Measurements from ENCODE around the gene CC2D2A. TPM values are rescaled to one million over a fixed set of nuclear protein-coding genes. Genes with fewer than 3 reads are reported as not detected.

Gene CC2D2A
- total and polyA plus RNA-seq, 10 of the 15 experiments (the other 5 are each of a cell fraction or from before 2014, with no cell fraction given): 0.04 to 1.1 (median 0.26) TPM

DNA sequence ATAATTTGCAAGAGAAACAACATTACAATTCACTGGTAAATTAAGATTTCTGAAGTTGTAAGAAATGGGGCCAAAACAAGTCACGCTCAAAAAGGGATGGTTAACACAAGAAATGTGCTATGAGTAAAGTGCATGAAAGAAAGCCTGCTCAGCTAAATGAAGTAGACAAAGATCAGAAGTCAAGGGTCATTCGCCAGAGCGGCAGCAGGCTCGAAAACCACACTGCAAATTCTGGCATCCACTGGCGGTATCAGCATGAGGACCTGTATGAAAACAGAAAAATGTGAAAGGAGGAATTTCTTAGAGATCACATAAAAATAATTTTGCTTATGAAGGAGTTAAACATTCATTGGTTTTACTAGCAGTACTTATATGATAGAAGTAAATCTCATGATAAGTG is 135.9 kb downstream of the CC2D2A start:
- H3K27ac ChIP-seq (ENCODE audit: control insufficient read depth, insufficient read depth): no peak overlapping the region
- no TSS peak for BruUV-seq (replicated peaks)
- in situ Hi-C loops (cut with MboI): no loop called here
- H3K36me3 ChIP-seq (ENCODE audit: control insufficient read depth in 2 of 2, insufficient read depth in 2 of 2, low read length in 1 of 2): peaks cover 0 to 6% of the 10 kb centered on the region in 2 experiments; a peak in 1 of 4 replicates
- no peak overlapping the region for H3K4me3 ChIP-seq
- ChIA-PET CTCF (interaction anchor here (2.2 kb wide), 1 partner anchor 46 kb away, joined by 6 read pairs; no protein-coding TSS in a partner anchor), RAD21 (ENCODE audit: unreplicated experiment) (no interaction called here), SMC1A (ENCODE audit: uncharacterized antibody, unreplicated experiment) (interaction anchor here (1.2 to 2.0 kb wide), 2 partner anchors 8 to 17 kb away, joined by 3 to 6 read pairs; no protein-coding TSS in a partner anchor), POLR2A (no interaction called here)
- H2AFZ ChIP-seq (ENCODE audit: control insufficient read depth, low read depth, low read length): no peak overlapping the region
- FAIRE-seq: no peak
- TF ChIP-seq CREM (IDR thresholded peaks at IDR 0.05; ENCODE audit: low read depth) (no peak), ETV6 (conservative IDR thresholded peaks at IDR 0.05 in 1 of 2, IDR thresholded peaks at IDR 0.05 in 1 of 2; ENCODE audit: borderline replicate concordance in 1 of 2, low read depth in 1 of 2) (no peak), YBX1 (IDR thresholded peaks at IDR 0.05) (no peak), BACH1 (IDR thresholded peaks at IDR 0.05; ENCODE audit: borderline replicate concordance) (no peak), TCF3 (IDR thresholded peaks at IDR 0.05; ENCODE audit: borderline replicate concordance, insufficient read depth, low read depth, low read length) (no peak), CBX3 (IDR thresholded peaks at IDR 0.05; ENCODE audit: borderline replicate concordance, low read depth) (no peak), SMAD1 (IDR thresholded peaks at IDR 0.05; ENCODE audit: low read depth, partially characterized antibody) (no peak), ASH2L (IDR thresholded peaks at IDR 0.05; ENCODE audit: borderline replicate concordance, low read depth) (no peak), WRNIP1 (IDR thresholded peaks at IDR 0.05; ENCODE audit: borderline replicate concordance, low read depth, low read length) (no peak), SUPT20H (IDR thresholded peaks at IDR 0.05; ENCODE audit: borderline replicate concordance, control insufficient read depth, low read depth, low read length) (no peak)
- TF ChIP-seq, protein P1, sequence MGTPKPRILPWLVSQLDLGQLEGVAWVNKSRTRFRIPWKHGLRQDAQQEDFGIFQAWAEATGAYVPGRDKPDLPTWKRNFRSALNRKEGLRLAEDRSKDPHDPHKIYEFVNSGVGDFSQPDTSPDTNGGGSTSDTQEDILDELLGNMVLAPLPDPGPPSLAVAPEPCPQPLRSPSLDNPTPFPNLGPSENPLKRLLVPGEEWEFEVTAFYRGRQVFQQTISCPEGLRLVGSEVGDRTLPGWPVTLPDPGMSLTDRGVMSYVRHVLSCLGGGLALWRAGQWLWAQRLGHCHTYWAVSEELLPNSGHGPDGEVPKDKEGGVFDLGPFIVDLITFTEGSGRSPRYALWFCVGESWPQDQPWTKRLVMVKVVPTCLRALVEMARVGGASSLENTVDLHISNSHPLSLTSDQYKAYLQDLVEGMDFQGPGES (IDR thresholded peaks at IDR 0.05): no peak
- no peaks in the 10 kb centered on the region for H3K27me3 ChIP-seq (replicated peaks in 1 of 2; ENCODE audit: control insufficient read depth in 2 of 2, insufficient read depth in 2 of 2, low read length in 1 of 2)
- WGBS (ENCODE audit: insufficient coverage, insufficient replicate concordance, low lambda C conversion rate, missing lambda C conversion rate): 97% methylated on average over 5 of the region's 5 CpGs
- no peak for DNase-seq (ENCODE audit: low read depth, low spot score)
- no peak overlapping the region for H3K9ac ChIP-seq (ENCODE audit: control insufficient read depth, insufficient read depth, low read length)
- H4K20me1 ChIP-seq (ENCODE audit: control insufficient read depth, insufficient read depth): no peaks in the 10 kb centered on the region
- intact Hi-C loops (cut with micrococcal nuclease; ENCODE audit: unreplicated experiment): no loop called here
- no peak overlapping the region for H3K4me2 ChIP-seq (ENCODE audit: control insufficient read depth, insufficient read depth)
- no peak for ATAC-seq
- H3K4me1 ChIP-seq (ENCODE audit: control insufficient read depth, insufficient read depth, low read length): no peaks in the 10 kb centered on the region
- no peaks in the 10 kb centered on the region for H3K9me3 ChIP-seq (replicated peaks; ENCODE audit: control insufficient read depth, insufficient read depth, low read length)
- no peaks in the 10 kb centered on the region for H3K79me2 ChIP-seq (ENCODE audit: control insufficient read depth, insufficient read depth, low read length)

Measured in GM12878 (cell line).